ENCODE data around the gene RAB19. TPM values are rescaled to one million over a fixed set of nuclear protein-coding genes. Genes with fewer than 3 reads are reported as not detected.
A peak's percentile ranks its signal among the peaks of the same experiment; 100 is the strongest.

RAB19 gene
- total and polyA plus RNA-seq, 2 of the 8 experiments (the other 6 are each of a cell fraction or from before 2014, with no cell fraction given): 9.8 to 11.0 TPM

- no peak for FAIRE-seq
- Histone ChIP-seq H3K79me1 (ENCODE audit: low read depth, low read length) (0 out of 2 replicates have a peak, but pooled peaks cover 4% of the 10 kb centered on the region), H2BK12ac (ENCODE audit: low read depth, low read length) (no peak overlapping the region), H3K27me3 (replicated peaks in 1 of 4; ENCODE audit: control insufficient read depth in 3 of 4, extremely low read depth in 1 of 4, insufficient read depth in 3 of 4, low read length in 3 of 4) (peaks cover 0 to 1% (median 0%) of the 10 kb centered on the region in 4 experiments; a peak in 1 of 7 replicates), H3K23ac (ENCODE audit: insufficient read length) (no peak overlapping the region), H3K79me2 (ENCODE audit: control insufficient read depth in 1 of 2, insufficient read depth in 2 of 2, low read length in 2 of 2) (peaks cover 0 to 32% of the 10 kb centered on the region in 2 experiments; a peak in 2 of 4 replicates), H3K23me2 (ENCODE audit: low read depth, low read length) (no peaks in the 10 kb centered on the region), H3K4ac (replicated peaks; ENCODE audit: insufficient read length, low read depth, low read length) (no peak overlapping the region), H3K27ac (ENCODE audit: low read depth, low read length) (no peak overlapping the region), H2AK5ac (ENCODE audit: low read depth, low read length) (no peak overlapping the region), H3K14ac (ENCODE audit: insufficient read length) (no peak overlapping the region), H3K36me3 (ENCODE audit: control insufficient read depth in 2 of 4, insufficient read depth in 4 of 4, low read length in 3 of 4) (peaks cover 12 to 43% (median 17%) of the 10 kb centered on the region in 4 experiments), H2BK20ac (ENCODE audit: low read length) (0 out of 2 replicates have a peak overlapping the region, but pooled peaks have one; percentile 16), H3K4me3 (ENCODE audit: extremely low read depth in 1 of 4, insufficient read depth in 2 of 4, low read depth in 3 of 4, low read length in 4 of 4) (no peak overlapping the region), H3K56ac (replicated peaks; ENCODE audit: insufficient read length, low read depth, low read length) (no peak overlapping the region), H2AFZ (ENCODE audit: low read length) (no peak overlapping the region), H4K20me1 (replicated peaks in 1 of 2; ENCODE audit: control insufficient read depth in 1 of 2, insufficient read depth in 2 of 2, low read length in 2 of 2) (peaks cover 0 to 4% of the 10 kb centered on the region in 2 experiments), H3K4me1 (replicated peaks in 1 of 4; ENCODE audit: control insufficient read depth in 3 of 4, insufficient read depth in 4 of 4, low read length in 3 of 4) (peaks cover 12 to 35% (median 30%) of the 10 kb centered on the region in 4 experiments; a peak in 6 of 7 replicates), H3K9me3 (ENCODE audit: insufficient read depth in 2 of 2, low read depth in 1 of 2, low read length in 1 of 2) (no peaks in the 10 kb centered on the region), H4K91ac (replicated peaks; ENCODE audit: insufficient read length, low read length) (no peak overlapping the region), H4K8ac (ENCODE audit: extremely low read depth, insufficient read depth, low read length) (no peak overlapping the region), H4K5ac (ENCODE audit: insufficient read length, low read depth, low read length) (no peak overlapping the region), H2BK15ac (ENCODE audit: low read length) (no peak overlapping the region), H3K18ac (ENCODE audit: extremely low read depth, low read length) (no peak overlapping the region), H2BK5ac (ENCODE audit: low read depth, low read length) (no peak overlapping the region), H3K4me2 (ENCODE audit: insufficient read depth in 1 of 2, low read depth in 2 of 2, low read length in 2 of 2) (no peak overlapping the region), H3K9ac (replicated peaks in 1 of 4; ENCODE audit: extremely low read depth in 1 of 4, low read depth in 3 of 4, low read length in 3 of 4) (no peak overlapping the region), H2BK120ac (replicated peaks; ENCODE audit: low read depth, low read length) (no peak overlapping the region)
- ChIA-PET CTCF (ENCODE audit: partially characterized antibody) (interaction anchor here (2.3 to 5.2 kb wide), 2 partner anchors 9 to 40 kb away, joined by 6 to 27 read pairs; no protein-coding TSS in a partner anchor), POLR2A (ENCODE audit: partially characterized antibody) (no interaction called here)
- DNase-seq (ENCODE audit: low read depth in 1 of 2, low spot score in 2 of 2): no peak
- TF ChIP-seq GTF2F1 (IDR thresholded peaks at IDR 0.05; ENCODE audit: borderline replicate concordance, low read depth, low read length) (no peak), RNF2 (IDR thresholded peaks at IDR 0.05; ENCODE audit: borderline replicate concordance, low read depth, low read length, missing control alignments, poor library complexity, severe bottlenecking) (no peak), BRCA1 (IDR thresholded peaks at IDR 0.05; ENCODE audit: low read depth, low read length) (no peak), RFX5 (IDR thresholded peaks at IDR 0.05; ENCODE audit: borderline replicate concordance, low read depth, low read length) (no peak), SRF (IDR thresholded peaks at IDR 0.05; ENCODE audit: low read depth, low read length) (no peak)
- WGBS, 2 experiments (ENCODE audit: extremely low coverage in 1 of 2, insufficient coverage in 1 of 2, insufficient read length in 1 of 2, insufficient replicate concordance in 2 of 2, low coverage in 1 of 2, low lambda C conversion rate in 2 of 2, missing lambda C conversion rate in 1 of 2): 93% methylated on average over 4 of the region's 4 CpGs; no CpG with 5 or more reads in 1 of the 2 experiments
Measured at GRCh38 chr7:140453273-140453672, 49.4 kb downstream of the RAB19 start.

All from H1 (cell line).